Trophoblast cell (in vitro differentiated cells and primary cell): ENCODE measurements around the gene SREBF1.

ENCODE experiments used
- DNase-seq, 2 donors: peaks; one replicate each; pipeline ENCODE4 v3.0.0-alpha.2; 2016
- H2AFZ ChIP-seq: 2 replicates; pipeline ENCODE4 v1.6.1; 2013; ENCODE audit warnings: low read length, moderate library complexity, mild to moderate bottlenecking; ENCODE audit not compliant: insufficient read depth, poor library complexity
- H2AK5ac ChIP-seq: 2 replicates; pipeline ENCODE4 v1.6.1; 2013; ENCODE audit warnings: mild to moderate bottlenecking, low read length
- H2BK120ac ChIP-seq: 2 replicates; pipeline ENCODE4 v1.6.1; 2013; ENCODE audit warnings: low read length, mild to moderate bottlenecking, moderate library complexity; ENCODE audit not compliant: insufficient read depth, poor library complexity
- H2BK12ac ChIP-seq: 2 replicates; pipeline ENCODE4 v1.6.1; 2013; ENCODE audit warnings: mild to moderate bottlenecking, low read length, moderate library complexity
- H2BK5ac ChIP-seq: 2 replicates; pipeline ENCODE4 v1.6.1; 2013; ENCODE audit warnings: low read length, low read depth, moderate library complexity, mild to moderate bottlenecking; ENCODE audit not compliant: poor library complexity
- H3K14ac ChIP-seq: 2 replicates; pipeline ENCODE4 v1.6.1; 2013; ENCODE audit warnings: mild to moderate bottlenecking, low read length
- H3K18ac ChIP-seq: 2 replicates; pipeline ENCODE4 v1.6.1; 2013; ENCODE audit warnings: mild to moderate bottlenecking, low read length
- H3K23ac ChIP-seq: 2 replicates; pipeline ENCODE4 v1.6.1; 2013; ENCODE audit warnings: low read length
- H3K27ac ChIP-seq: 2 replicates; pipeline ENCODE4 v1.5.1; 2013; ENCODE audit warnings: low read depth, mild to moderate bottlenecking, inconsistent platforms, low read length, moderate library complexity
- H3K27me3 ChIP-seq: 2 replicates; pipeline ENCODE4 v1.6.1; 2013; ENCODE audit warnings: inconsistent platforms, mild to moderate bottlenecking, low read length, moderate library complexity; ENCODE audit not compliant: insufficient read depth
- H3K36me3 ChIP-seq, 2 experiments: 1 replicate in 1 of 2; 2 replicates in 1 of 2; pipeline ENCODE4 v1.6.1; 2013; ENCODE audit warnings: low read length in 2 of 2, mild to moderate bottlenecking in 2 of 2, moderate library complexity in 1 of 2; ENCODE audit not compliant: insufficient read depth in 2 of 2, control insufficient read depth in 1 of 2
- H3K4ac ChIP-seq: 2 replicates; pipeline ENCODE4 v1.6.1; 2013; ENCODE audit warnings: low read depth, mild to moderate bottlenecking, low read length, moderate library complexity
- H3K4me1 ChIP-seq, 2 experiments: 1 replicate in 1 of 2; 2 replicates in 1 of 2; pipeline ENCODE4 v1.6.1; 2013; ENCODE audit warnings: low read length in 2 of 2, mild to moderate bottlenecking in 2 of 2, moderate library complexity in 1 of 2; ENCODE audit not compliant: insufficient read depth in 2 of 2, control insufficient read depth in 1 of 2
- H3K4me2 ChIP-seq: 2 replicates; pipeline ENCODE4 v1.6.1; 2013; ENCODE audit warnings: inconsistent platforms, mild to moderate bottlenecking, low read length, moderate library complexity
- H3K4me3 ChIP-seq: 2 replicates; pipeline ENCODE4 v1.5.1; 2013; ENCODE audit warnings: mild to moderate bottlenecking, low read depth, low read length, inconsistent platforms
- H3K79me1 ChIP-seq: one replicate; pipeline ENCODE4 v1.6.1; 2013; ENCODE audit warnings: low read length
- H3K79me2 ChIP-seq: 2 replicates; pipeline ENCODE4 v1.6.1; 2013; ENCODE audit warnings: low read length, mild to moderate bottlenecking; ENCODE audit not compliant: control insufficient read depth, insufficient read depth, poor library complexity
- H3K9ac ChIP-seq: 2 replicates; pipeline ENCODE4 v1.6.1; 2013; ENCODE audit warnings: mild to moderate bottlenecking, low read length
- H3K9me3 ChIP-seq: 2 replicates; pipeline ENCODE4 v1.6.1; 2013; ENCODE audit warnings: low read depth, mild to moderate bottlenecking, control low read depth, inconsistent platforms, low read length; ENCODE audit not compliant: insufficient read depth
- H4K12ac ChIP-seq: 2 replicates; pipeline ENCODE4 v1.6.1; 2013; ENCODE audit warnings: low read depth, mild to moderate bottlenecking, low read length, moderate library complexity
- H4K8ac ChIP-seq: 2 replicates; pipeline ENCODE4 v1.6.1; 2013; ENCODE audit warnings: low read depth, mild to moderate bottlenecking, low read length, moderate library complexity
- H4K91ac ChIP-seq: one replicate; pipeline ENCODE4 v1.6.1; 2013; ENCODE audit warnings: low read depth, mild to moderate bottlenecking, low read length, moderate library complexity
- WGBS: extraction: QIAGEN DNeasy Blood & Tissue Kit; methylation state at CpG from one replicate; pipeline ENCODE4 v1.1.7; 2013; ENCODE audit warnings: missing lambda C conversion rate; ENCODE audit not compliant: insufficient read length, insufficient coverage; ENCODE audit errors: extremely low coverage; 5-methylcytosine and 5-hydroxymethylcytosine counted together

The SREBF1 gene

GRCh38 chr17:17827826-17828621 lies 8.8 kb downstream of the SREBF1 start:
- no peaks in the 10 kb centered on the region for H3K9me3 ChIP-seq
- peaks cover 22 to 23% of the 10 kb centered on the region in 2 experiments for H3K36me3 ChIP-seq
- peaks cover 20% of the 10 kb centered on the region for H3K79me1 ChIP-seq
- H3K4me3 ChIP-seq: no peak overlapping the region
- no peak overlapping the region for H2AK5ac ChIP-seq
- no peak overlapping the region for H2BK12ac ChIP-seq
- H2AFZ ChIP-seq: no peak overlapping the region
- H2BK5ac ChIP-seq: no peak overlapping the region
- no peak overlapping the region for H3K23ac ChIP-seq
- no peak overlapping the region for H3K18ac ChIP-seq
- H3K4me1 ChIP-seq: peaks cover 41 to 44% of the 10 kb centered on the region in 2 experiments
- H3K14ac ChIP-seq: no peak overlapping the region
- H3K9ac ChIP-seq: no peak overlapping the region
- H3K79me2 ChIP-seq: peaks cover 25% of the 10 kb centered on the region
- no peak overlapping the region for H2BK120ac ChIP-seq
- H3K4ac ChIP-seq: no peak overlapping the region
- DNase-seq: peak in 1 of 2 donors; percentile 42
- no peaks in the 10 kb centered on the region for H3K27me3 ChIP-seq
- no peak overlapping the region for H4K8ac ChIP-seq
- no peak overlapping the region for H4K91ac ChIP-seq
- H3K4me2 ChIP-seq: no peak overlapping the region
- H3K27ac ChIP-seq: no peak overlapping the region
- H4K12ac ChIP-seq: no peak overlapping the region
- no CpG with 5 or more reads among the region's 13 CpGs for WGBS

- Histone ChIP-seq H3K23ac (no peak overlapping the region), H3K27ac (no peak overlapping the region), H2AK5ac (no peak overlapping the region), H4K8ac (no peak overlapping the region), H3K4me1 (peaks cover 47 to 49% of the 10 kb centered on the region in 2 experiments), H3K27me3 (no peaks in the 10 kb centered on the region), H4K12ac (no peak overlapping the region), H4K91ac (no peak overlapping the region), H2BK120ac (no peak overlapping the region), H3K9ac (no peak overlapping the region), H2BK12ac (no peak overlapping the region), H3K9me3 (no peaks in the 10 kb centered on the region), H3K36me3 (peaks cover 23 to 25% of the 10 kb centered on the region in 2 experiments), H2BK5ac (no peak overlapping the region), H3K4me3 (peak overlapping the region; percentile 14), H3K79me2 (peaks cover 31% of the 10 kb centered on the region), H2AFZ (no peak overlapping the region), H3K4me2 (no peak overlapping the region), H3K79me1 (peaks cover 28% of the 10 kb centered on the region), H3K4ac (peak overlapping the region; percentile 29), H3K18ac (no peak overlapping the region), H3K14ac (no peak overlapping the region)
- no peak for DNase-seq
- WGBS: no CpG with 5 or more reads among the region's 16 CpGs
Measured at GRCh38 chr17:17826942-17827785, 9.6 kb downstream of the SREBF1 start.

GRCh38 chr17:17826342-17826713 lies 10.5 kb downstream of the SREBF1 start:
- no peak overlapping the region for H4K8ac ChIP-seq
- no peak overlapping the region for H3K14ac ChIP-seq
- H4K91ac ChIP-seq: no peak overlapping the region
- WGBS: no CpG with 5 or more reads among the region's 2 CpGs
- no peak overlapping the region for H3K9ac ChIP-seq
- H3K4ac ChIP-seq: peak overlapping the region; percentile 37
- H2BK120ac ChIP-seq: no peak overlapping the region
- DNase-seq: no peak
- no peak overlapping the region for H3K4me3 ChIP-seq
- no peak overlapping the region for H3K23ac ChIP-seq
- peaks cover 21 to 23% of the 10 kb centered on the region in 2 experiments for H3K36me3 ChIP-seq
- no peaks in the 10 kb centered on the region for H3K27me3 ChIP-seq
- no peak overlapping the region for H2BK5ac ChIP-seq
- peaks cover 42 to 48% of the 10 kb centered on the region in 2 experiments for H3K4me1 ChIP-seq
- H3K18ac ChIP-seq: peak overlapping the region; percentile 18
- H3K9me3 ChIP-seq: no peaks in the 10 kb centered on the region
- H3K79me1 ChIP-seq: peaks cover 27% of the 10 kb centered on the region
- peaks cover 33% of the 10 kb centered on the region for H3K79me2 ChIP-seq
- H2BK12ac ChIP-seq: peak overlapping the region; percentile 35
- H3K4me2 ChIP-seq: no peak overlapping the region
- peak overlapping the region; percentile 24 for H3K27ac ChIP-seq
- no peak overlapping the region for H4K12ac ChIP-seq
- peak overlapping the region; percentile 33 for H2AK5ac ChIP-seq
- H2AFZ ChIP-seq: no peak overlapping the region

GRCh38 chr17:17824783-17825614 lies 11.8 kb downstream of the SREBF1 start:
- peak overlapping the region; percentile 66 for H2AK5ac ChIP-seq
- no peak for DNase-seq
- peak overlapping the region; percentile 80 for H3K27ac ChIP-seq
- no peaks in the 10 kb centered on the region for H3K27me3 ChIP-seq
- H3K9ac ChIP-seq: no peak overlapping the region
- no peak overlapping the region for H3K4me2 ChIP-seq
- H2BK120ac ChIP-seq: peak overlapping the region; percentile 95
- no peak overlapping the region for H3K4me3 ChIP-seq
- peak overlapping the region; percentile 87 for H3K4ac ChIP-seq
- H3K79me1 ChIP-seq: peaks cover 27% of the 10 kb centered on the region
- no CpG with 5 or more reads among the region's 14 CpGs for WGBS
- peak overlapping the region; percentile 95 for H4K91ac ChIP-seq
- peak overlapping the region; percentile 79 for H3K18ac ChIP-seq
- H3K14ac ChIP-seq: peak overlapping the region; percentile 76
- peaks cover 35 to 49% of the 10 kb centered on the region in 2 experiments for H3K4me1 ChIP-seq
- H4K12ac ChIP-seq: peak overlapping the region; percentile 4
- peak overlapping the region; percentile 54 for H2BK5ac ChIP-seq
- peaks cover 27 to 32% of the 10 kb centered on the region in 2 experiments for H3K36me3 ChIP-seq
- peaks cover 26% of the 10 kb centered on the region for H3K79me2 ChIP-seq
- peak overlapping the region; percentile 93 for H2BK12ac ChIP-seq
- H4K8ac ChIP-seq: peak overlapping the region; percentile 21
- H3K9me3 ChIP-seq: no peaks in the 10 kb centered on the region
- no peak overlapping the region for H3K23ac ChIP-seq
- no peak overlapping the region for H2AFZ ChIP-seq
